ENCODE results near the gene RESF1.

GRCh38 chr12:31951939-31952338, 7.3 kb upstream of the RESF1 start:
- TF ChIP-seq CTCF (IDR thresholded peaks at IDR 0.05 in 8 of 11, conservative IDR thresholded peaks at IDR 0.05 in 3 of 11) (no peak), POLR2A (IDR thresholded peaks at IDR 0.05) (no peak), POLR2AphosphoS5 (IDR thresholded peaks at IDR 0.05) (no peak)

All from spleen (tissue), 7 donors.